Ishikawa (cell line): ENCODE measurements around the gene CAPRIN1.

ENCODE experiments used
- CEBPB ChIP-seq: IDR thresholded peaks from 2 replicates; pipeline ENCODE4 v1.6.1; 2012
- CREB1 ChIP-seq: IDR thresholded peaks from 2 replicates; pipeline ENCODE4 v1.6.1; 2012; ENCODE audit warnings: low read depth
- EGR1 ChIP-seq: IDR thresholded peaks from 2 replicates; pipeline ENCODE4 v1.6.1; 2012
- EP300 ChIP-seq: IDR thresholded peaks from 2 replicates; pipeline ENCODE4 v1.6.1; 2012; ENCODE audit warnings: borderline replicate concordance
- FOXM1 ChIP-seq: IDR thresholded peaks from 2 replicates; pipeline ENCODE4 v1.6.1; 2012; ENCODE audit warnings: low read depth, borderline replicate concordance
- MAX ChIP-seq: IDR thresholded peaks from 2 replicates; pipeline ENCODE4 v1.6.1; 2012
- RAD21 ChIP-seq: IDR thresholded peaks from 2 replicates; pipeline ENCODE4 v1.6.1; 2012; ENCODE audit warnings: low read depth
- TAF1 ChIP-seq: IDR thresholded peaks from 2 replicates; pipeline ENCODE4 v1.6.1; 2012; ENCODE audit warnings: low read depth, mild to moderate bottlenecking
- TCF12 ChIP-seq: IDR thresholded peaks from 2 replicates; pipeline ENCODE4 v1.6.1; 2012; ENCODE audit warnings: low read depth
- TEAD4 ChIP-seq: IDR thresholded peaks from 2 replicates; pipeline ENCODE4 v1.6.1; 2012
- YY1 ChIP-seq: IDR thresholded peaks from 2 replicates; pipeline ENCODE4 v1.6.1; 2012; ENCODE audit warnings: low read depth
- ZBTB7A ChIP-seq: IDR thresholded peaks from 2 replicates; pipeline ENCODE4 v1.6.1; 2012; ENCODE audit warnings: low read depth
- TF ChIP-seq, protein P1 (sequence below): IDR thresholded peaks from 2 replicates; pipeline ENCODE4 v1.6.1; 2012; ENCODE audit warnings: low read depth, mild to moderate bottlenecking

DNA sequence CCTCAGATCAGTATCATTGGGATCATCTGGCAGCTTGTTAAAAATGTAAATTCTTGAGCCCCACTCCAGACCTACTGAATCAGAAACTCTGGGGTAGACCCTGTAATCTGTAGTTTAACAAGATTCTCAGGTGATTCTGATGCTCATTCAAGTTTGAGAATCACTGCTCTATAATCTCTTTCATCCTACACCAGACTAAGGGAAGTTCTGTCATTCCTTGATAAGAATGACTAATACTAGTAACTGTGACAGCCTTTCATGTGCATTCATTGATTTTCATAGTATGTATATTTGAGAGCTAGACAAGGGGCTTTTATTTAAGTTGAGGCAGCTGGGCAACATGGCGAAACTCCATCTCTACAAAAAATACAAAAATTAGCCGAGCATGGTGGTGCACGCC, 83.9 kb downstream of the CAPRIN1 start:
- TF ChIP-seq TAF1 (no peak), MAX (no peak), EGR1 (no peak), FOXM1 (no peak), YY1 (no peak), EP300 (no peak), TCF12 (no peak), TEAD4 (no peak), RAD21 (no peak), CREB1 (no peak), CEBPB (no peak), ZBTB7A (no peak)
- TF ChIP-seq, protein P1, sequence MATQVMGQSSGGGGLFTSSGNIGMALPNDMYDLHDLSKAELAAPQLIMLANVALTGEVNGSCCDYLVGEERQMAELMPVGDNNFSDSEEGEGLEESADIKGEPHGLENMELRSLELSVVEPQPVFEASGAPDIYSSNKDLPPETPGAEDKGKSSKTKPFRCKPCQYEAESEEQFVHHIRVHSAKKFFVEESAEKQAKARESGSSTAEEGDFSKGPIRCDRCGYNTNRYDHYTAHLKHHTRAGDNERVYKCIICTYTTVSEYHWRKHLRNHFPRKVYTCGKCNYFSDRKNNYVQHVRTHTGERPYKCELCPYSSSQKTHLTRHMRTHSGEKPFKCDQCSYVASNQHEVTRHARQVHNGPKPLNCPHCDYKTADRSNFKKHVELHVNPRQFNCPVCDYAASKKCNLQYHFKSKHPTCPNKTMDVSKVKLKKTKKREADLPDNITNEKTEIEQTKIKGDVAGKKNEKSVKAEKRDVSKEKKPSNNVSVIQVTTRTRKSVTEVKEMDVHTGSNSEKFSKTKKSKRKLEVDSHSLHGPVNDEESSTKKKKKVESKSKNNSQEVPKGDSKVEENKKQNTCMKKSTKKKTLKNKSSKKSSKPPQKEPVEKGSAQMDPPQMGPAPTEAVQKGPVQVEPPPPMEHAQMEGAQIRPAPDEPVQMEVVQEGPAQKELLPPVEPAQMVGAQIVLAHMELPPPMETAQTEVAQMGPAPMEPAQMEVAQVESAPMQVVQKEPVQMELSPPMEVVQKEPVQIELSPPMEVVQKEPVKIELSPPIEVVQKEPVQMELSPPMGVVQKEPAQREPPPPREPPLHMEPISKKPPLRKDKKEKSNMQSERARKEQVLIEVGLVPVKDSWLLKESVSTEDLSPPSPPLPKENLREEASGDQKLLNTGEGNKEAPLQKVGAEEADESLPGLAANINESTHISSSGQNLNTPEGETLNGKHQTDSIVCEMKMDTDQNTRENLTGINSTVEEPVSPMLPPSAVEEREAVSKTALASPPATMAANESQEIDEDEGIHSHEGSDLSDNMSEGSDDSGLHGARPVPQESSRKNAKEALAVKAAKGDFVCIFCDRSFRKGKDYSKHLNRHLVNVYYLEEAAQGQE = no peak
